ENCODE data around the gene DIAPH2.

DNA sequence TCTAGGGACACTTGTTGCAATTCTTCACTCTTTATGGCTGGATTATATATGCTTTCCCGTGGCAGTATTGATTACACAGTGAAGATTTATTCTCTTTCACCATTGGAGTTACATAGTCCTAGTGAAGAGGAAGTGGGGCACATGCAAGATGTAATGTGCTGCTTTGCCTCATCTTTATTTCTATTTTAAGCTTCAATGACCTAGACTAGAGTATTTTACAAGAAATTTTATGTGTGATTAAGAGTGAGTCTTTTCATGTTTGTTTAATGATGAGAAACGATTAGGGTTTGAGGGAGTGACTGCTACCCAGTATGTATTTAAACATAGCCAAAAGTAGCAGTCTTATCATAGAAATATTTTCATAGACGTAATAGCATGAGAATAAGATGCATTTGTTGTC lies 30.8 kb downstream of the DIAPH2 start:
- TF ChIP-seq POLR2A (IDR thresholded peaks at IDR 0.05; ENCODE audit: low read depth), result no peak
- TF ChIP-seq, protein P1, sequence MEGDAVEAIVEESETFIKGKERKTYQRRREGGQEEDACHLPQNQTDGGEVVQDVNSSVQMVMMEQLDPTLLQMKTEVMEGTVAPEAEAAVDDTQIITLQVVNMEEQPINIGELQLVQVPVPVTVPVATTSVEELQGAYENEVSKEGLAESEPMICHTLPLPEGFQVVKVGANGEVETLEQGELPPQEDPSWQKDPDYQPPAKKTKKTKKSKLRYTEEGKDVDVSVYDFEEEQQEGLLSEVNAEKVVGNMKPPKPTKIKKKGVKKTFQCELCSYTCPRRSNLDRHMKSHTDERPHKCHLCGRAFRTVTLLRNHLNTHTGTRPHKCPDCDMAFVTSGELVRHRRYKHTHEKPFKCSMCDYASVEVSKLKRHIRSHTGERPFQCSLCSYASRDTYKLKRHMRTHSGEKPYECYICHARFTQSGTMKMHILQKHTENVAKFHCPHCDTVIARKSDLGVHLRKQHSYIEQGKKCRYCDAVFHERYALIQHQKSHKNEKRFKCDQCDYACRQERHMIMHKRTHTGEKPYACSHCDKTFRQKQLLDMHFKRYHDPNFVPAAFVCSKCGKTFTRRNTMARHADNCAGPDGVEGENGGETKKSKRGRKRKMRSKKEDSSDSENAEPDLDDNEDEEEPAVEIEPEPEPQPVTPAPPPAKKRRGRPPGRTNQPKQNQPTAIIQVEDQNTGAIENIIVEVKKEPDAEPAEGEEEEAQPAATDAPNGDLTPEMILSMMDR (IDR thresholded peaks at IDR 0.05), result no peak

Data from esophagus muscularis mucosa (tissue), 3 donors.